GM12891 (cell line): ENCODE data around the gene INO80B.

Experiments
- PAX5 ChIP-seq: IDR thresholded peaks from 2 replicates; pipeline ENCODE4 v1.6.1; 2011; ENCODE audit warnings: low read length, moderate library complexity, mild to moderate bottlenecking; ENCODE audit not compliant: insufficient read depth, severe bottlenecking
- POLR2A ChIP-seq: IDR thresholded peaks from 2 replicates; pipeline ENCODE4 v1.6.1; 2011; ENCODE audit warnings: low read depth, low read length, control low read depth
- POLR2AphosphoS5 ChIP-seq: IDR thresholded peaks from 2 replicates; pipeline ENCODE4 v1.6.1; 2011; ENCODE audit warnings: low read depth, low read length, control low read depth
- TAF1 ChIP-seq: IDR thresholded peaks from 2 replicates; pipeline ENCODE4 v1.6.1; 2011; ENCODE audit warnings: low read depth, low read length, control low read depth

GRCh38 chr2:74500578-74500946 lies 45.7 kb downstream of the INO80B start:
- TF ChIP-seq PAX5 (no peak), POLR2AphosphoS5 (no peak), TAF1 (no peak), POLR2A (no peak)
